Osteocyte (in vitro differentiated cells): ENCODE data around the gene GATD1. TPM values are rescaled to one million over a fixed set of nuclear protein-coding genes. Genes with fewer than 3 reads are reported as not detected.

ENCODE experiments used
- DNase-seq: peaks from one replicate; pipeline ENCODE4 v3.0.0; 2021; ENCODE audit warnings: mixed read lengths; ENCODE audit not compliant: unreplicated experiment; ENCODE audit errors: extremely low spot score
- H3K27ac Mint-ChIP-seq: one replicate; pipeline ENCODE4 v1.8.0; 2021; ENCODE audit warnings: mild to moderate bottlenecking, mixed read lengths; ENCODE audit not compliant: unreplicated experiment
- H3K27me3 Mint-ChIP-seq: one replicate; pipeline ENCODE4 v1.8.0; 2021; ENCODE audit warnings: mixed read lengths; ENCODE audit not compliant: unreplicated experiment
- H3K36me3 Mint-ChIP-seq: one replicate; pipeline ENCODE4 v1.8.0; 2021; ENCODE audit warnings: mixed read lengths; ENCODE audit not compliant: unreplicated experiment
- H3K4me1 Mint-ChIP-seq: one replicate; pipeline ENCODE4 v1.8.0; 2021; ENCODE audit warnings: mixed read lengths; ENCODE audit not compliant: unreplicated experiment
- H3K4me3 Mint-ChIP-seq: one replicate; pipeline ENCODE4 v1.8.0; 2021; ENCODE audit warnings: mild to moderate bottlenecking, moderate library complexity, mixed read lengths; ENCODE audit not compliant: unreplicated experiment
- H3K9me3 Mint-ChIP-seq: one replicate; pipeline ENCODE4 v1.8.0; 2021; ENCODE audit warnings: mixed read lengths; ENCODE audit not compliant: unreplicated experiment
- total RNA-seq: library from RNA; stranded (reverse); gene quantifications from 2 replicates; pipeline ENCODE4 v1.2.1, GENCODE V29; 2021
- TF ChIP-seq, protein P1 (sequence below): fragments of 200-600 bp; sonication (generic); IDR thresholded peaks from 2 replicates; pipeline ENCODE4 v1.5.0; 2021; ENCODE audit warnings: antibody characterized with exemption, mild to moderate bottlenecking, moderate library complexity

Gene GATD1
- total RNA-seq, 1 donor from 2014 or later, result 79.1 TPM

DNA sequence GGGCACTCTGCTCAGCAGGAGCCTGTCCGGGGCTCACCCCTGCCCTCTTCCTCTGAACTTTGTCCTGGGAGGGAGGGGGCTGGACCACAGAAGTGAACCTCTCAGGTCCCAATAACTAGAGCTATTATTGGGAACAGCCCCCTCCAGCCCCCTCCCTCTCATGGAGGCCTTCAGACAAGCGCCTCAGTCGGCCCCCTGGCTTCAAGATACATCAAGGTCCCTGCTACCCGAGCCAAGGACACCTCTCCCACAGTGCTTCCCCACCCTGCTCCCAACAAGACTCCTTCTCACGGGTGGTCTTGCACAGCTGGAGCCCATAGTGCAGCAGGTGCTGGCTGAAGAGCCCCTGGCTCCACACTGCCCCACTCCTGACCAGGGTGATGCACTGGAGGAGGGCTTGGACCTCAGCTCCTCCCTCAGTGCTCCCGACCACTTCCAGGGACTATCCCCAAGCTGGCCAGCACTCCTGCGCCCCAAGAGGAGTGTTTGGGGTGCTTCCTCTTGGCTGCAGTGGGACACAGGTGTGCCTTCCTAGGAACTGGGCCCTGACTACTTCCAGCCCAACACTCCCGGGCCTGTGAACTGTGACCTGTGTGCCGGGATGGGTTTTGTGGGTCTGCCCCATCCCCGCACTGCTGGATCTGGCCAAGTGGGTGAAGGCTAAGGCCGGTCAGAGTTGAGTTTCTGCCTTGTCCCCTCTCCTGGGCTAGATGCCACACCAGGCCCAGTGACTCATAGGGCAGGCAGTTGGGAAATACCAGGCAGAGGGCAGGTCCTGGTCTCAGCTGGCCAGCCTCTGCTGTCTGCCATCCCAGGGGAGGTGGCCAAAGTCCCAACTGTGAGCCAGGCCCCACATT is 43.6 kb upstream of the GATD1 start:
- no peaks in the 10 kb centered on the region for H3K27me3 Mint-ChIP-seq
- H3K4me1 Mint-ChIP-seq, result peaks cover 25% of the 10 kb centered on the region
- H3K27ac Mint-ChIP-seq, result peak overlapping the region; percentile 54
- peak overlapping the region; percentile 83 for H3K4me3 Mint-ChIP-seq
- TF ChIP-seq, protein P1, sequence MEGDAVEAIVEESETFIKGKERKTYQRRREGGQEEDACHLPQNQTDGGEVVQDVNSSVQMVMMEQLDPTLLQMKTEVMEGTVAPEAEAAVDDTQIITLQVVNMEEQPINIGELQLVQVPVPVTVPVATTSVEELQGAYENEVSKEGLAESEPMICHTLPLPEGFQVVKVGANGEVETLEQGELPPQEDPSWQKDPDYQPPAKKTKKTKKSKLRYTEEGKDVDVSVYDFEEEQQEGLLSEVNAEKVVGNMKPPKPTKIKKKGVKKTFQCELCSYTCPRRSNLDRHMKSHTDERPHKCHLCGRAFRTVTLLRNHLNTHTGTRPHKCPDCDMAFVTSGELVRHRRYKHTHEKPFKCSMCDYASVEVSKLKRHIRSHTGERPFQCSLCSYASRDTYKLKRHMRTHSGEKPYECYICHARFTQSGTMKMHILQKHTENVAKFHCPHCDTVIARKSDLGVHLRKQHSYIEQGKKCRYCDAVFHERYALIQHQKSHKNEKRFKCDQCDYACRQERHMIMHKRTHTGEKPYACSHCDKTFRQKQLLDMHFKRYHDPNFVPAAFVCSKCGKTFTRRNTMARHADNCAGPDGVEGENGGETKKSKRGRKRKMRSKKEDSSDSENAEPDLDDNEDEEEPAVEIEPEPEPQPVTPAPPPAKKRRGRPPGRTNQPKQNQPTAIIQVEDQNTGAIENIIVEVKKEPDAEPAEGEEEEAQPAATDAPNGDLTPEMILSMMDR, result no peak
- no peak for DNase-seq
- peaks cover 10% of the 10 kb centered on the region for H3K36me3 Mint-ChIP-seq
- no peaks in the 10 kb centered on the region for H3K9me3 Mint-ChIP-seq

DNA sequence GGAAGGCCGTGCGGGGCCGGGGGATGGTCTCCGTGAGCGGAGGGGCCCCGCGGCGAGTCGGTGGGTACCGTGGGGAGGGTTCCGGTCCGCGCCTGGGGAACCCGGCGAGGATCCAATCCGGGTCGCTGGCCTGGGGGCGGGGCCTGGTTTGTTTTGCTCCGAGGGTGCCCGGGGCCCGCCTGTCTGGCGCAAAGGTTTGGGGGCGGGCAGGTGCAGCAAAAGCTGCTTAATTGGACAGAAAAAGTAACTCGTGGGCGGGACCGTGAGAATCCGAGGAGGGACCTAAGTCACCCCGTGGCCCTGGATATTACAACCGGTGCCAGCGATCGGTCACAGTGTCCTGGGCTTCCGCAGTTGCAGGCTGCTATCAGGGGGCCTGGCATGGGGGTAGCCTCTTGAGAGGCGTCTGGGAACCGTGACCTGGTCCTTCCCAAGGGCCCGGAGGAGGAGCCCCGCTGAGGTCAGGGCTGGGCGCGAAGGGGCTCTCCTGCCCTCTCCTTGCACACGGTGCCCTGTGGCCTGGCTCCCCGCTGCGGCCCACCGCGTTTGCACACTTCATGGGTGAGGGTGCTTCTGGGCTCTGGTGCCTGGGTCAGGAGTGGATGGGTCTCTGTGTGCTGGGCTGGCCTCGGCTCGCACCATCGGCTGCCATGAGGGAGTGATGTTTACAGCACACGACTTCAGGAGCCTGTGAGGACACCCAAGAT is 42.8 kb upstream of the GATD1 start:
- Mint-ChIP-seq H3K36me3 (peaks cover 8% of the 10 kb centered on the region), H3K4me3 (peak overlapping the region; percentile 83), H3K4me1 (peaks cover 25% of the 10 kb centered on the region), H3K9me3 (no peaks in the 10 kb centered on the region), H3K27ac (peak overlapping the region; percentile 71), H3K27me3 (no peaks in the 10 kb centered on the region)
- no peak for DNase-seq
- TF ChIP-seq, protein P1, result no peak

DNA sequence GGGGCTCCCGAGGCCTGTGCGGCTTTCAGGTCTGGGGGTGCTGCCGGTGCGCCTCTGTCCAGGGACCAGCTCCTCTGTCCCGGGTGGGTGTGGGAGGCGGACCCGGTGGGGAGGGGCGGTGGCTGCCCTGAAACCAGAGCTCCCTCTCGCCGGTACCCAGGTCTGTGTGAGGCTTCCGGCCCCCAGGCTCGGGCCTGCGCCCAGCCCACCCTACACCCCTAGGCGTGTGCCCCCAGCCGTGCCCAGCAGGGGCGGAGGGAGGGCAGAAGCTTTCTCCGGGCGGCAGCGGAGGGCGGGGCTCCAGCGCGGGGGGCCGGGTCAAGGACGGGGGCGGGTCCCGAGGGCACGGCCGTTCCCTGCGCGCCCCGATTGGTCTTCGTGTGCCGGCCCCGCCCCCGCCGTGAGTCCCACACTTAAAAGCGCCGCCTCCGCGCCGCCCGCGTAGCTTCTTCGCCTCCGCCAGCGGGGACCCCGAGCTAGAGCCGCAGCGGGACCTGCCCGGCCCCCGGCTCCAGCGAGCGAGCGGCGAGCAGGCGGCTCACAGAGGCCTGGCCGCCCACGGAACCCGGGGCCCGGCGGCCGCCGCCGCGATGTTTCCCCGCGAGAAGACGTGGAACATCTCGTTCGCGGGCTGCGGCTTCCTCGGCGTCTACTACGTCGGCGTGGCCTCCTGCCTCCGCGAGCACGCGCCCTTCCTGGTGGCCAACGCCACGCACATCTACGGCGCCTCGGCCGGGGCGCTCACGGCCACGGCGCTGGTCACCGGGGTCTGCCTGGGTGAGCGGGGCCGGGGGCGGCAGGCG is 42.0 kb upstream of the GATD1 start:
- Mint-ChIP-seq H3K27me3 (no peaks in the 10 kb centered on the region), H3K9me3 (no peaks in the 10 kb centered on the region), H3K4me3 (peak overlapping the region; percentile 83), H3K4me1 (peaks cover 25% of the 10 kb centered on the region), H3K36me3 (peaks cover 4% of the 10 kb centered on the region), H3K27ac (peak overlapping the region; percentile 44)
- TF ChIP-seq, protein P1, result no peak
- peak; percentile 95 for DNase-seq

- Mint-ChIP-seq H3K27ac (peak within 1 kb of the TSS; percentile 44), H3K4me3 (peak within 1 kb of the TSS; percentile 83), H3K9me3 (no peaks in the 10 kb centered on the region), H3K4me1 (peaks cover 25% of the 10 kb centered on the region), H3K27me3 (no peaks in the 10 kb centered on the region), H3K36me3 (peaks cover 6% of the 10 kb centered on the region)
- no peak for DNase-seq
- TF ChIP-seq, protein P1, result no peak
Observed at GRCh38 chr11:818396-819128, 41.3 kb upstream of the GATD1 start, which contains the start of gene PNPLA2. Gene PNPLA2 (plus strand): TSS chr11:818914. CDS start chr11:819719, 805 bp downstream.
